Kidney (tissue), 14 donors: ENCODE measurements around the gene MAD1L1. TPM values are rescaled to one million over a fixed set of nuclear protein-coding genes. Genes with fewer than 3 reads are reported as not detected.
"Not testable (repeated sequence)": the region's sequence is repeated elsewhere in the genome, so short reads cannot be mapped to it uniquely, and the experiment has no call there.

ENCODE experiments used
- DNase-seq, 5 donors: peaks; one replicate each; pipeline ENCODE4 v3.0.0-alpha.2; 2013 to 2020
- FAIRE-seq: peaks from 2 replicates; lab custom pipeline; 2012; peaks lifted over from hg19 to GRCh38; lab: Jason Lieb, UNC
- H3K27ac ChIP-seq, 2 donors: one replicate each; pipeline ENCODE4 v1.7.0; 2013; ENCODE audit warnings: low read depth in 2 of 2, low read length in 2 of 2, inconsistent platforms in 1 of 2
- H3K27me3 ChIP-seq: one replicate; pipeline ENCODE4 v1.7.1; 2013; ENCODE audit warnings: low read length, inconsistent platforms; ENCODE audit not compliant: control insufficient read depth, insufficient read depth
- H3K36me3 ChIP-seq, 3 donors: one replicate each; pipeline versions ENCODE4 v1.7.0 to v1.7.1; 2013; ENCODE audit warnings: low read length in 3 of 3, control low read depth in 1 of 3, inconsistent platforms in 1 of 3; ENCODE audit not compliant: insufficient read depth in 3 of 3, control insufficient read depth in 2 of 3
- H3K4me1 ChIP-seq, 3 donors: one replicate each; pipeline versions ENCODE4 v1.7.0 to v1.7.1; 2013; ENCODE audit warnings: low read length in 3 of 3, inconsistent platforms in 1 of 3, low read depth in 1 of 3; ENCODE audit not compliant: control insufficient read depth in 2 of 3, insufficient read depth in 2 of 3
- H3K4me3 ChIP-seq, 3 donors: one replicate each; pipeline versions ENCODE4 v1.7.0 to v1.8.1; 2013; ENCODE audit warnings: low read length in 3 of 3, control low read depth in 1 of 3, inconsistent platforms in 1 of 3
- H3K9ac ChIP-seq, 3 donors: one replicate each; pipeline versions ENCODE4 v1.7.0 to v1.7.1; 2013; ENCODE audit warnings: low read length in 3 of 3, control low read depth in 1 of 3, inconsistent platforms in 1 of 3
- H3K9me3 ChIP-seq, 3 donors: one replicate each; pipeline versions ENCODE4 v1.7.0 to v1.7.1; 2013; ENCODE audit warnings: low read length in 3 of 3, control low read depth in 1 of 3, inconsistent platforms in 1 of 3; ENCODE audit not compliant: control insufficient read depth in 2 of 3, insufficient read depth in 1 of 3
- CTCF ChIP-seq: IDR thresholded peaks from 3 replicates; pipeline ENCODE4 v1.5.1; 2012; ENCODE audit warnings: mild to moderate bottlenecking, moderate library complexity, borderline replicate concordance; ENCODE audit not compliant: insufficient read depth; ENCODE audit errors: extremely low read depth
- intact Hi-C: fragments of 100-400 bp; cut with DNase I; formaldehyde crosslinking; loops from one replicate; pipeline ENCODE4 v1.11.1; 2022
- polyA plus RNA-seq: library from polyadenylated mRNA; stranded (reverse); fragments of 350-450 nt; fragmentation: Illumina TruSeq; extraction: RNeasy Lipid Tissue Mini Kit (QIAGEN cat#74804); gene quantifications from one replicate; pipeline ENCODE4 v1.2.3, GENCODE V29; 2014; ENCODE audit warnings: low read depth, low replicate concordance; ENCODE audit not compliant: insufficient read depth
- total RNA-seq: library from RNA; stranded (reverse); fragmentation: NEBNext Ultra II Directional; extraction: Animal tissue kit (Norgen Biotek cat#: 25700); gene quantifications from one replicate; pipeline ENCODE4 v1.2.1, GENCODE V29; 2021
- donor health status: control.
- donor health status: control.
- donor health status: control.
- donor health status: control.
- donor health status: control.
- donor health status: DM: yes; HTN: yes; CAD: no.
- donor health status: Normal renal cell carcinoma (clear cell type).

Gene MAD1L1
- total and polyA plus RNA-seq, 2 donors from 2014 or later, result 33.2 to 45.2 TPM

- H3K27me3 ChIP-seq, FAIRE-seq, H3K4me3 ChIP-seq, H3K36me3 ChIP-seq, H3K9me3 ChIP-seq, H3K4me1 ChIP-seq, H3K9ac ChIP-seq, H3K27ac ChIP-seq, intact Hi-C loops, DNase-seq: not testable (repeated sequence)
These were observed 358.0 kb downstream of the MAD1L1 start for GRCh38 chr7:1874590-1875391.

GRCh38 chr7:1873857-1874589 lies 358.7 kb downstream of the MAD1L1 start:
- FAIRE-seq (no peak), DNase-seq (no peak)
- intact Hi-C loops, result no loop called here
- Histone ChIP-seq H3K27ac (no peak overlapping the region), H3K9ac (no peak overlapping the region), H3K4me1 (no peaks in the 10 kb centered on the region), H3K36me3 (no peaks in the 10 kb centered on the region), H3K4me3 (no peak overlapping the region), H3K9me3 (no peaks in the 10 kb centered on the region), H3K27me3 (no peaks in the 10 kb centered on the region)
- TF ChIP-seq CTCF, result no peak

DNA sequence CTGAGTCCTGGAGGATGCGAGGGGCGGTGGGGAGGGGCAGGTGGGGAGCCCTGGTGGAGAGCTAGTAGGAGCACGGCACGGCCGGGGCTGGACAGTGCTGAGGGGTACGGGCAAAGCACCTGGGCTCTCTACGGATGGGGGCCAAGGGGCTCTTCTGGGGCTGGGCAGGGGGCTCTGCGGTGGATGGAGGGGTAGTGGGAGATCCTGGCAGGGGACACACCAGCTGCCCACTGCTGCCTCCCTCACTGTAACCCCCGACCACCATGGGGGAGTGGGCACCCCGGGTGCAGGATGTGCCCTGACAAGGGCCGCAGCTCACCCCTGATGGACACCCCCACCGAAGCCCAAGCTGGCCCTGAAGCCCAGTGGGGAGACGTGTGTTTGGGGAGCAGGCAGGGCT lies 359.3 kb downstream of the MAD1L1 start:
- no peaks in the 10 kb centered on the region for H3K27me3 ChIP-seq
- intact Hi-C loops, result no loop called here
- H3K4me1 ChIP-seq, result no peaks in the 10 kb centered on the region
- no peaks in the 10 kb centered on the region for H3K36me3 ChIP-seq
- no peak overlapping the region for H3K4me3 ChIP-seq
- no peak for DNase-seq
- no peak overlapping the region for H3K27ac ChIP-seq
- TF ChIP-seq CTCF, result no peak
- no peak overlapping the region for H3K9ac ChIP-seq
- no peak for FAIRE-seq
- H3K9me3 ChIP-seq, result no peaks in the 10 kb centered on the region

GRCh38 chr7:1873070-1873405 lies 359.7 kb downstream of the MAD1L1 start:
- H3K27me3 ChIP-seq, result no peaks in the 10 kb centered on the region
- no peak overlapping the region for H3K27ac ChIP-seq
- H3K9me3 ChIP-seq, result no peaks in the 10 kb centered on the region
- FAIRE-seq (no peak), DNase-seq (no peak)
- H3K4me1 ChIP-seq, result no peaks in the 10 kb centered on the region
- intact Hi-C loops, result no loop called here
- TF ChIP-seq CTCF, result no peak
- H3K36me3 ChIP-seq, result no peaks in the 10 kb centered on the region
- H3K9ac ChIP-seq, result no peak overlapping the region
- no peak overlapping the region for H3K4me3 ChIP-seq
